ENCODE data around the gene SCYGR4.

DNA sequence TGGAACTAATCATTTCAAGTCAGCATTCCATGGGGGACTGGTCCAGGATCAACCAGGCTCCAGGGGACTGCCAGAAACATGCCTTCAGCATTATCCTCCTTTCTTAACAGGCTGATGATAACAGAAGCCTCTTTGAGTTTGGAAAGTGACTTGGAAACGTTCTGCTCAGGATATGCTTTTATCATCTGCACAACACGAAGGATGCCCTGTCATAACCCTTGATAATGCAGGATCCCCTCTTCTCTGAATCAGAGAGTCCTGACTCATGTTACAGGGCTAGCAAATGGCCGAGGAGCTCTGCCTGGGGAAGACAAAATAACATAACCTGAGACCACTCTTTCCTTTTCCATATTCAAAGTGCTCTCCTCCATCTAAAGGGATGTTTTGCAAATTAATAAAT is 9.4 kb upstream of the SCYGR4 start:
- TF ChIP-seq, protein P1, sequence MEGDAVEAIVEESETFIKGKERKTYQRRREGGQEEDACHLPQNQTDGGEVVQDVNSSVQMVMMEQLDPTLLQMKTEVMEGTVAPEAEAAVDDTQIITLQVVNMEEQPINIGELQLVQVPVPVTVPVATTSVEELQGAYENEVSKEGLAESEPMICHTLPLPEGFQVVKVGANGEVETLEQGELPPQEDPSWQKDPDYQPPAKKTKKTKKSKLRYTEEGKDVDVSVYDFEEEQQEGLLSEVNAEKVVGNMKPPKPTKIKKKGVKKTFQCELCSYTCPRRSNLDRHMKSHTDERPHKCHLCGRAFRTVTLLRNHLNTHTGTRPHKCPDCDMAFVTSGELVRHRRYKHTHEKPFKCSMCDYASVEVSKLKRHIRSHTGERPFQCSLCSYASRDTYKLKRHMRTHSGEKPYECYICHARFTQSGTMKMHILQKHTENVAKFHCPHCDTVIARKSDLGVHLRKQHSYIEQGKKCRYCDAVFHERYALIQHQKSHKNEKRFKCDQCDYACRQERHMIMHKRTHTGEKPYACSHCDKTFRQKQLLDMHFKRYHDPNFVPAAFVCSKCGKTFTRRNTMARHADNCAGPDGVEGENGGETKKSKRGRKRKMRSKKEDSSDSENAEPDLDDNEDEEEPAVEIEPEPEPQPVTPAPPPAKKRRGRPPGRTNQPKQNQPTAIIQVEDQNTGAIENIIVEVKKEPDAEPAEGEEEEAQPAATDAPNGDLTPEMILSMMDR (IDR thresholded peaks at IDR 0.05), result no peak
- TF ChIP-seq POLR2A (IDR thresholded peaks at IDR 0.05), result no peak
